GM23338 (cell line): Measurements from ENCODE around the gene ENPP1. TPM values are rescaled to one million over a fixed set of nuclear protein-coding genes. Genes with fewer than 3 reads are reported as not detected.

Experiments
- ATAC-seq: fragments of 200-7000 bp; cut with Tn5 transposase; 3 replicates; pipeline ENCODE4 v1.9.1; 2020
- DNase-seq: peaks from one replicate; pipeline ENCODE4 v3.0.0-alpha.2; 2015; ENCODE audit warnings: low spot score
- H2AFZ ChIP-seq: fragments of 200-600 bp; sonication (generic); 2 replicates; pipeline ENCODE4 v1.8.0; 2016; ENCODE audit warnings: antibody characterized with exemption, mild to moderate bottlenecking, moderate library complexity
- H3F3A ChIP-seq: fragments of 200-600 bp; sonication (generic); replicated peaks from 2 replicates; pipeline ENCODE4 v1.8.0; 2017; ENCODE audit warnings: antibody characterized with exemption, mixed run types, low read depth
- H3K27ac ChIP-seq: fragments of 200-600 bp; sonication (generic); 2 replicates; pipeline ENCODE4 v1.6.1; 2016; ENCODE audit warnings: low read depth
- H3K27me3 ChIP-seq: fragments of 200-600 bp; sonication (generic); 2 replicates; pipeline ENCODE4 v1.8.0; 2016; ENCODE audit warnings: mild to moderate bottlenecking, mixed run types, moderate library complexity; ENCODE audit not compliant: insufficient read depth
- H3K36me3 ChIP-seq: fragments of 200-600 bp; sonication (generic); 2 replicates; pipeline ENCODE4 v1.8.0; 2016; ENCODE audit warnings: mild to moderate bottlenecking; ENCODE audit not compliant: insufficient read depth
- H3K4me1 ChIP-seq: fragments of 200-600 bp; sonication (generic); 2 replicates; pipeline ENCODE4 v1.8.0; 2016; ENCODE audit warnings: mild to moderate bottlenecking, moderate library complexity; ENCODE audit not compliant: insufficient read depth
- H3K4me2 ChIP-seq: fragments of 200-600 bp; sonication (generic); 2 replicates; pipeline ENCODE4 v1.7.1; 2017; ENCODE audit warnings: mixed run types
- H3K4me3 ChIP-seq: fragments of 200-600 bp; sonication (generic); 2 replicates; pipeline ENCODE4 v1.6.1; 2016; ENCODE audit warnings: mixed run types
- H3K79me2 ChIP-seq: fragments of 200-600 bp; sonication (generic); replicated peaks from 2 replicates; pipeline ENCODE4 v1.8.0; 2017; ENCODE audit warnings: mild to moderate bottlenecking; ENCODE audit not compliant: insufficient read depth
- H3K9me2 ChIP-seq: fragments of 200-600 bp; sonication (generic); 2 replicates; pipeline ENCODE4 v1.8.0; 2017; ENCODE audit not compliant: insufficient read depth
- H4K20me1 ChIP-seq: fragments of 200-600 bp; sonication (generic); replicated peaks from 2 replicates; pipeline ENCODE4 v1.8.0; 2017; ENCODE audit warnings: mild to moderate bottlenecking; ENCODE audit not compliant: insufficient read depth
- H3K27ac Mint-ChIP-seq: 2 replicates; pipeline ENCODE4 v1.8.0; 2020; ENCODE audit warnings: inconsistent platforms, mild to moderate bottlenecking, moderate library complexity, mixed read lengths
- H3K27me3 Mint-ChIP-seq: 3 replicates; pipeline ENCODE4 v1.8.0; 2022; ENCODE audit warnings: low read depth, mild to moderate bottlenecking, moderate library complexity, mixed read lengths, inconsistent platforms; ENCODE audit not compliant: insufficient read depth, poor library complexity
- H3K36me3 Mint-ChIP-seq: 3 replicates; pipeline ENCODE4 v1.8.0; 2021; ENCODE audit warnings: low read depth, mild to moderate bottlenecking, inconsistent platforms, moderate library complexity, mixed read lengths
- H3K4me1 Mint-ChIP-seq: 3 replicates; pipeline ENCODE4 v1.8.0; 2020; ENCODE audit warnings: mild to moderate bottlenecking, inconsistent platforms, mixed read lengths
- H3K4me3 Mint-ChIP-seq: 3 replicates; pipeline ENCODE4 v1.8.0; 2021; ENCODE audit warnings: moderate library complexity, mild to moderate bottlenecking, inconsistent platforms, mixed read lengths
- H3K9me3 Mint-ChIP-seq: 3 replicates; pipeline ENCODE4 v1.8.0; 2020; ENCODE audit warnings: moderate library complexity, mild to moderate bottlenecking, inconsistent platforms, mixed read lengths
- CREB1 ChIP-seq: fragments of 250-450 bp; sonication (Bioruptor Pico); IDR thresholded peaks from 2 replicates; pipeline ENCODE4 v1.5.0; 2020; ENCODE audit warnings: low read depth, mild to moderate bottlenecking, moderate library complexity
- CTCF ChIP-seq, 2 experiments: fragments of 200-600 bp in 1 of 2; sonication (generic) in 1 of 2; conservative IDR thresholded peaks; 2 replicates each; pipeline versions ENCODE4 v1.5.1 to v1.6.1; 2016 to 2017; ENCODE audit warnings: antibody characterized with exemption in 2 of 2, low read depth in 2 of 2, mild to moderate bottlenecking in 2 of 2, moderate library complexity in 1 of 2
- ETS1 ChIP-seq: IDR thresholded peaks from 2 replicates; pipeline ENCODE4 v1.6.1; 2016; ENCODE audit warnings: antibody characterized with exemption
- EZH2 ChIP-seq: fragments of 200-600 bp; sonication (generic); IDR thresholded peaks from one replicate; pipeline ENCODE4 v1.8.0; 2017; ENCODE audit warnings: antibody characterized with exemption, mild to moderate bottlenecking, low read depth; ENCODE audit not compliant: unreplicated experiment
- EZH2phosphoT487 ChIP-seq: fragments of 200-600 bp; sonication (generic); IDR thresholded peaks from one replicate; pipeline ENCODE4 v1.8.1; 2018; ENCODE audit warnings: antibody characterized with exemption; ENCODE audit not compliant: unreplicated experiment
- JUNB ChIP-seq: IDR thresholded peaks from one replicate; pipeline ENCODE4 v1.6.1; 2016; ENCODE audit warnings: antibody characterized with exemption; ENCODE audit not compliant: unreplicated experiment
- NANOG ChIP-seq: IDR thresholded peaks from 2 replicates; pipeline ENCODE4 v1.6.1; 2016; ENCODE audit warnings: antibody characterized with exemption, borderline replicate concordance
- POLR2AphosphoS5 ChIP-seq: IDR thresholded peaks from 2 replicates; pipeline ENCODE4 v1.6.1; 2016; ENCODE audit warnings: antibody characterized with exemption, low read depth
- REST ChIP-seq: IDR thresholded peaks from one replicate; pipeline ENCODE4 v1.6.1; 2018; ENCODE audit warnings: antibody characterized with exemption; ENCODE audit not compliant: unreplicated experiment
- STAT1 ChIP-seq: IDR thresholded peaks from one replicate; pipeline ENCODE4 v1.6.1; 2016; ENCODE audit warnings: antibody characterized with exemption; ENCODE audit not compliant: unreplicated experiment
- ZNF114 ChIP-seq: fragments of 250-450 bp; sonication (Bioruptor Pico); IDR thresholded peaks from 2 replicates; pipeline ENCODE4 v1.5.0; 2020; ENCODE audit warnings: mild to moderate bottlenecking, moderate library complexity
- ZNF462 ChIP-seq: fragments of 250-450 bp; sonication (Bioruptor Pico); IDR thresholded peaks from 2 replicates; pipeline ENCODE4 v1.5.0; 2020; ENCODE audit warnings: mild to moderate bottlenecking, moderate library complexity
- polyA plus RNA-seq: library from polyadenylated mRNA; unstranded; fragments of >200 nt; fragmentation: Nextera tagmentation; extraction: Ambion mirVana; gene quantifications from 2 replicates; pipeline ENCODE4 v1.2.1, GENCODE V29; 2016
- total RNA-seq: library from RNA; depleted of rRNA; stranded (reverse); fragments of >200 nt; shearing (Covaris generic); gene quantifications from 2 replicates; pipeline ENCODE4 v1.2.3, GENCODE V29; 2014

Gene ENPP1
- total and polyA plus RNA-seq, 2 experiments from 2014 or later: 17.3 to 46.9 TPM

- H3K4me2 ChIP-seq: no peak overlapping the region
- no peak overlapping the region for H3K27ac ChIP-seq
- H3F3A ChIP-seq: no peaks in the 10 kb centered on the region
- DNase-seq: no peak
- H3K27me3 ChIP-seq: no peaks in the 10 kb centered on the region
- H3K36me3 ChIP-seq: no peaks in the 10 kb centered on the region
- TF ChIP-seq POLR2AphosphoS5: no peak
- TF ChIP-seq JUNB: no peak
- TF ChIP-seq CTCF (conservative IDR thresholded peaks at IDR 0.05; ENCODE audit: low read depth in 2 of 2): no peak
- TF ChIP-seq REST: no peak
- no peak for TF ChIP-seq EZH2
- no peak for TF ChIP-seq EZH2phosphoT487
- no peak for TF ChIP-seq CREB1
- TF ChIP-seq NANOG: no peak
- no peak for TF ChIP-seq ETS1
- TF ChIP-seq ZNF462 (CRISPR knock-in tag): no peak
- TF ChIP-seq STAT1: no peak
- TF ChIP-seq ZNF114 (CRISPR knock-in tag): no peak
- H3K36me3 Mint-ChIP-seq: no peaks in the 10 kb centered on the region
- no peaks in the 10 kb centered on the region for H3K9me2 ChIP-seq
- no peak overlapping the region for H2AFZ ChIP-seq
- no peaks in the 10 kb centered on the region for H3K9me3 Mint-ChIP-seq
- no peaks in the 10 kb centered on the region for H3K79me2 ChIP-seq
- H3K4me3 Mint-ChIP-seq: no peak overlapping the region
- H3K4me3 ChIP-seq: no peak overlapping the region
- no peaks in the 10 kb centered on the region for H4K20me1 ChIP-seq
- H3K4me1 Mint-ChIP-seq: peaks cover 4% of the 10 kb centered on the region; the same call in 2 of the 3 replicates
- no peak for ATAC-seq
- peaks cover 2% of the 10 kb centered on the region for H3K27me3 Mint-ChIP-seq
- no peaks in the 10 kb centered on the region for H3K4me1 ChIP-seq
- H3K27ac Mint-ChIP-seq: no peak overlapping the region
These were observed 44.8 kb upstream of the ENPP1 start for GRCh38 chr6:131762984-131763383.
